HepG2 (cell line): ENCODE measurements around the gene SAMD4B. TPM values are rescaled to one million over a fixed set of nuclear protein-coding genes. Genes with fewer than 3 reads are reported as not detected.
A peak's percentile ranks its signal among the peaks of the same experiment; 100 is the strongest.

Experiments
- ARID3A ChIP-seq: IDR thresholded peaks from 2 replicates; pipeline ENCODE4 v1.6.1; 2012; ENCODE audit warnings: low read depth, low read length, improper control_type of control experiment
- ARNT2 ChIP-seq: sonication (generic); formaldehyde crosslinking; IDR thresholded peaks from 2 replicates; pipeline ENCODE4 v1.8.0; 2022; ENCODE audit warnings: mild to moderate bottlenecking, low read depth, missing genetic modification reagents, moderate library complexity
- EHMT2 ChIP-seq: fragments of 200-600 bp; sonication (generic); IDR thresholded peaks from 2 replicates; pipeline ENCODE4 v1.7.0; 2017; ENCODE audit warnings: antibody characterized with exemption, low read depth, low read length, borderline replicate concordance
- HCFC1 ChIP-seq: fragments of 150-350 bp; IDR thresholded peaks from 2 replicates; pipeline ENCODE4 v1.6.1; 2014; ENCODE audit warnings: low read depth, low read length
- HOXD1 ChIP-seq: sonication (generic); formaldehyde crosslinking; IDR thresholded peaks from 2 replicates; pipeline ENCODE4 v1.5.0; 2020; ENCODE audit warnings: missing genetic modification reagents
- KAT8 ChIP-seq: IDR thresholded peaks from 2 replicates; pipeline ENCODE4 v1.6.1; 2016; ENCODE audit warnings: missing genetic modification reagents, missing compliant biosample characterization
- KDM2A ChIP-seq: sonication (generic); formaldehyde crosslinking; IDR thresholded peaks from 2 replicates; pipeline ENCODE4 v1.4.0; 2020; ENCODE audit warnings: low read depth, missing genetic modification reagents, borderline replicate concordance
- MAFK ChIP-seq, 2 experiments: IDR thresholded peaks in 1 of 2; conservative IDR thresholded peaks in 1 of 2; 2 replicates each; pipeline ENCODE4 v1.6.1; 2011; ENCODE audit warnings: improper control_type of control experiment in 2 of 2, low read length in 2 of 2
- NR2F1 ChIP-seq, 2 experiments: fragments of 450-650 bp in 1 of 2; formaldehyde crosslinking in 1 of 2; IDR thresholded peaks; 2 replicates each; pipeline versions ENCODE4 v1.5.0 to v1.6.1; 2016 to 2020; ENCODE audit warnings: mild to moderate bottlenecking in 1 of 2, missing compliant biosample characterization in 1 of 2, missing genetic modification reagents in 1 of 2, moderate library complexity in 1 of 2
- RNF2 ChIP-seq: fragments of 450-650 bp; conservative IDR thresholded peaks from 2 replicates; pipeline ENCODE4 v1.6.1; 2016; ENCODE audit warnings: low read depth
- RXRA ChIP-seq: sonication (generic); formaldehyde crosslinking; IDR thresholded peaks from 2 replicates; pipeline ENCODE4 v1.5.1; 2020; ENCODE audit warnings: missing genetic modification reagents
- SRY ChIP-seq: sonication (generic); formaldehyde crosslinking; IDR thresholded peaks from 2 replicates; pipeline ENCODE4 v1.8.0; 2022; ENCODE audit warnings: mild to moderate bottlenecking, missing genetic modification reagents
- ZNF142 ChIP-seq: sonication (generic); formaldehyde crosslinking; IDR thresholded peaks from 2 replicates; pipeline ENCODE4 v1.4.0; 2020; ENCODE audit warnings: missing genetic modification reagents
- ZNF331 ChIP-seq: sonication (generic); formaldehyde crosslinking; IDR thresholded peaks from 2 replicates; pipeline ENCODE4 v1.4.0; 2020; ENCODE audit warnings: missing genetic modification reagents
- ZNF710 ChIP-seq: sonication (generic); formaldehyde crosslinking; IDR thresholded peaks from 2 replicates; pipeline ENCODE4 v1.5.0; 2020; ENCODE audit warnings: mild to moderate bottlenecking, missing genetic modification reagents, borderline replicate concordance
- ZNF790 ChIP-seq: sonication (generic); formaldehyde crosslinking; IDR thresholded peaks from 2 replicates; pipeline ENCODE4 v1.8.0; 2022; ENCODE audit warnings: missing genetic modification reagents, mild to moderate bottlenecking, borderline replicate concordance
- polyA plus RNA-seq, 8 experiments: library from polyadenylated mRNA; depleted of rRNA in 3 of 8; stranded (reverse) in 7 of 8; unstranded in 1 of 8; fragments of >200 nt; fragmentation: Illumina TruSeq in 4 of 8; extraction: Trizol in 4 of 8; gene quantifications; 2 replicates each; pipeline versions ENCODE4 v1.2.1 to v1.2.3, GENCODE V29; 2011 to 2016; ENCODE audit warnings: low read depth in 4 of 8, missing spikeins in 1 of 8, mixed read lengths in 1 of 8; ENCODE audit not compliant: insufficient read depth in 1 of 8
- total RNA-seq, 5 experiments: library from RNA; depleted of rRNA; stranded (reverse); fragments of >200 nt; fragmentation: Illumina TruSeq; extraction: Trizol; gene quantifications; 2 replicates each; pipeline ENCODE4 v1.2.3, GENCODE V29; 2016; ENCODE audit warnings: low read depth in 1 of 5
- TF ChIP-seq, protein P1 (sequence below): sonication (generic); formaldehyde crosslinking; IDR thresholded peaks from 2 replicates; pipeline ENCODE4 v1.5.1; 2020; ENCODE audit warnings: missing genetic modification reagents, mild to moderate bottlenecking, borderline replicate concordance

SAMD4B gene
- total and polyA plus RNA-seq, 2 of the 13 experiments (the other 11 are each of a cell fraction or from before 2014, with no cell fraction given) = 26.0 to 31.8 TPM

- no peak for TF ChIP-seq ARID3A
- 0 out of 2 replicates have a peak, but pooled peaks have one; percentile 0 for TF ChIP-seq EHMT2
- TF ChIP-seq KAT8 (CRISPR knock-in tag) = no peak
- no peak for TF ChIP-seq HOXD1 (CRISPR knock-in tag)
- TF ChIP-seq NR2F1 (CRISPR knock-in tag; IDR thresholded peaks at IDR 0.05) = no peak
- no peak for TF ChIP-seq ZNF710 (CRISPR knock-in tag)
- peak; percentile 20; the same call in 1 of the 2 replicates for TF ChIP-seq SRY
- no peak; the same call in 1 of the 2 replicates for TF ChIP-seq ARNT2
- no peak for TF ChIP-seq RXRA (CRISPR knock-in tag)
- 0 out of 2 replicates have a peak, but pooled peaks have one; percentile 12 for TF ChIP-seq KDM2A (CRISPR knock-in tag)
- no peak for TF ChIP-seq ZNF790 (CRISPR knock-in tag)
- TF ChIP-seq ZNF331 (CRISPR knock-in tag) = no peak
- no peak for TF ChIP-seq MAFK (conservative IDR thresholded peaks at IDR 0.05 in 1 of 2, IDR thresholded peaks at IDR 0.05 in 1 of 2; ENCODE audit: low read length in 2 of 2)
- TF ChIP-seq RNF2 = no peak
- TF ChIP-seq, protein P1, sequence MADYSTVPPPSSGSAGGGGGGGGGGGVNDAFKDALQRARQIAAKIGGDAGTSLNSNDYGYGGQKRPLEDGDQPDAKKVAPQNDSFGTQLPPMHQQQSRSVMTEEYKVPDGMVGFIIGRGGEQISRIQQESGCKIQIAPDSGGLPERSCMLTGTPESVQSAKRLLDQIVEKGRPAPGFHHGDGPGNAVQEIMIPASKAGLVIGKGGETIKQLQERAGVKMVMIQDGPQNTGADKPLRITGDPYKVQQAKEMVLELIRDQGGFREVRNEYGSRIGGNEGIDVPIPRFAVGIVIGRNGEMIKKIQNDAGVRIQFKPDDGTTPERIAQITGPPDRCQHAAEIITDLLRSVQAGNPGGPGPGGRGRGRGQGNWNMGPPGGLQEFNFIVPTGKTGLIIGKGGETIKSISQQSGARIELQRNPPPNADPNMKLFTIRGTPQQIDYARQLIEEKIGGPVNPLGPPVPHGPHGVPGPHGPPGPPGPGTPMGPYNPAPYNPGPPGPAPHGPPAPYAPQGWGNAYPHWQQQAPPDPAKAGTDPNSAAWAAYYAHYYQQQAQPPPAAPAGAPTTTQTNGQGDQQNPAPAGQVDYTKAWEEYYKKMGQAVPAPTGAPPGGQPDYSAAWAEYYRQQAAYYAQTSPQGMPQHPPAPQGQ (CRISPR knock-in tag) = no peak
- no peak for TF ChIP-seq HCFC1
- 0 out of 2 replicates have a peak, but pooled peaks have one; percentile 20 for TF ChIP-seq ZNF142
Observed at GRCh38 chr19:39398297-39398864, 56.2 kb downstream of the SAMD4B start (continued).
